ENCODE results near the gene PRELID3B. TPM values are rescaled to one million over a fixed set of nuclear protein-coding genes. Genes with fewer than 3 reads are reported as not detected.

PRELID3B gene
- total RNA-seq, 2 donors from 2014 or later = 24.1 to 34.1 TPM

- peak; percentile 26 for DNase-seq (ENCODE audit: low spot score)
- intact Hi-C loops (cut with DNase I) = loop anchor here in 1 of 2 donors (10.0 kb wide), 1 partner anchor 92 kb away; no protein-coding TSS in a partner anchor
Observed at GRCh38 chr20:58986286-58986967, 56.2 kb downstream of the PRELID3B start.

GRCh38 chr20:58985656-58986055 lies 56.9 kb downstream of the PRELID3B start:
- DNase-seq (ENCODE audit: low spot score) = no peak
- intact Hi-C loops (cut with DNase I) = loop anchor here in 1 of 2 donors (10.0 kb wide), 1 partner anchor 91 kb away; no protein-coding TSS in a partner anchor

GRCh38 chr20:58984691-58985090 lies 57.9 kb downstream of the PRELID3B start:
- intact Hi-C loops (cut with DNase I) = loop anchor here in 1 of 2 donors (10.0 kb wide), 1 partner anchor 90 kb away; no protein-coding TSS in a partner anchor
- DNase-seq (ENCODE audit: low spot score) = no peak

Other genes starting within 250 kb of the PRELID3B start
- not detected for gene GNAS-AS1, start 191.9 kb downstream of the PRELID3B start, total RNA-seq
- 100 to 1,000 TPM; 651 to 700 TPM for gene GNAS, start 190.1 kb downstream of the PRELID3B start, total RNA-seq
- gene NELFCD, start 61.5 kb downstream of the PRELID3B start, total RNA-seq = 10 to 100 TPM; 25.9 to 28.2 TPM
- gene CTSZ, start 35.5 kb downstream of the PRELID3B start, total RNA-seq = 100 to 1,000 TPM; 107 to 164 TPM
- under 1 TPM; 0.43 to 0.74 TPM for gene TUBB1, start 23.4 kb downstream of the PRELID3B start, total RNA-seq
- 10 to 100 TPM; 58.3 to 74.7 TPM for gene ATP5F1E, start 10.5 kb downstream of the PRELID3B start, total RNA-seq
- under 1 TPM; 0.37 to 0.57 TPM for gene ZNF831, start 121.0 kb upstream of the PRELID3B start, total RNA-seq